ENCODE measurements around the gene KLRC3.
A peak's percentile ranks its signal among the peaks of the same experiment; 100 is the strongest.

Gene KLRC3

GRCh38 chr12:10363914-10364814 is 56.2 kb downstream of the KLRC3 start:
- H3K4me3 ChIP-seq (ENCODE audit: low read depth, low read length) = peak overlapping the region; percentile 69
- no peak for DNase-seq (ENCODE audit: low read depth, low spot score)
- POLR2A ChIA-PET = interaction anchor here (1.1 kb wide), 1 partner anchor 359 kb away, joined by 3 read pairs; the partner anchor contains the start of gene YBX3
- no peak for TF ChIP-seq CTCF (IDR thresholded peaks at IDR 0.05; ENCODE audit: insufficient read depth, low read length, missing control alignments)
- CTCF ChIA-PET = interaction anchor here (1.3 to 1.4 kb wide), 2 partner anchors 128 to 197 kb away, joined by 4 to 7 read pairs; no protein-coding TSS in a partner anchor

GRCh38 chr12:10363658-10363913 is 56.8 kb downstream of the KLRC3 start:
- TF ChIP-seq CTCF (IDR thresholded peaks at IDR 0.05; ENCODE audit: insufficient read depth, low read length, missing control alignments) = no peak
- no peak for DNase-seq (ENCODE audit: low read depth, low spot score)
- peak overlapping the region; percentile 69; the same call in 1 of the 2 replicates for H3K4me3 ChIP-seq (ENCODE audit: low read depth, low read length)
- ChIA-PET CTCF (no interaction called here), POLR2A (no interaction called here)

GRCh38 chr12:10362828-10363657 is 57.4 kb downstream of the KLRC3 start:
- no peak for TF ChIP-seq CTCF (IDR thresholded peaks at IDR 0.05; ENCODE audit: insufficient read depth, low read length, missing control alignments)
- no peak for DNase-seq (ENCODE audit: low read depth, low spot score)
- H3K4me3 ChIP-seq (ENCODE audit: low read depth, low read length) = no peak overlapping the region
- CTCF ChIA-PET = no interaction called here
- POLR2A ChIA-PET = no interaction called here

- DNase-seq (ENCODE audit: low read depth, low spot score) = no peak
- POLR2A ChIA-PET = no interaction called here
- TF ChIP-seq CTCF (IDR thresholded peaks at IDR 0.05; ENCODE audit: insufficient read depth, low read length, missing control alignments) = no peak
These were observed 58.1 kb downstream of the KLRC3 start for GRCh38 chr12:10362325-10362724.

More at GRCh38 chr12:10362325-10362724, 58.1 kb downstream of the KLRC3 start:
- CTCF ChIA-PET = no interaction called here
- no peak overlapping the region for H3K4me3 ChIP-seq (ENCODE audit: low read depth, low read length)

All from AG04449 (cell line).